K562 (cell line): ENCODE results near the gene NTM. TPM values are rescaled to one million over a fixed set of nuclear protein-coding genes. Genes with fewer than 3 reads are reported as not detected.

ENCODE experiments used
- ATAC-seq: fragments of 200-7000 bp; cut with Tn5 transposase; 3 replicates; pipeline ENCODE4 v1.9.1; 2020; ENCODE audit warnings: moderate library complexity
- BruUV-seq: library from RNA; stranded (reverse); fragments of 400-500 nt; replicated peaks from 2 replicates; lab custom pipeline; 2021; lab: Mats Ljungman, UMichigan
- CTCF ChIA-PET: fragments of 300-600 bp; formaldehyde crosslinking; extraction: SDS; loops from one replicate; lab custom pipeline; 2021; ENCODE audit warnings: low intra/inter-chr PET ratio; lab: Yijun Ruan, JAX
- POLR2A ChIA-PET: fragments of 300-600, 350-650 bp; sonication (Branson Sonifier 250); formaldehyde crosslinking; extraction: SDS; loops from one replicate; lab custom pipeline; 2021; ENCODE audit warnings: antibody characterized with exemption, inconsistent platforms; lab: Yijun Ruan, JAX
- DNase-seq, 4 experiments: peaks; one replicate each; pipeline versions ENCODE4 v3.0.0 to v3.0.0-alpha.2; 2011 to 2018; ENCODE audit warnings: low spot score in 3 of 4, mixed read lengths in 3 of 4; ENCODE audit errors: extremely low read depth in 1 of 4
- FAIRE-seq: peaks from 2 replicates; lab custom pipeline; 2011; peaks lifted over from hg19 to GRCh38; lab: Jason Lieb, UNC
- H2AFZ ChIP-seq: 2 replicates; pipeline ENCODE4 v1.6.0; 2011; ENCODE audit warnings: low read depth, low read length, control low read depth, inconsistent platforms
- H3K27ac ChIP-seq: fragments of 200-600 bp; 3 replicates; pipeline ENCODE4 v1.8.0; 2011; ENCODE audit warnings: low read depth, mild to moderate bottlenecking, control low read depth, inconsistent platforms, low read length, moderate library complexity, mixed read lengths; ENCODE audit errors: extremely low read depth
- H3K27me3 ChIP-seq, 2 experiments: fragments of 300-600 bp in 1 of 2; 2 replicates in 1 of 2; 3 replicates in 1 of 2; pipeline versions ENCODE4 v1.6.0 to v1.8.0; 2011; ENCODE audit warnings: inconsistent platforms in 2 of 2, low read length in 2 of 2, mild to moderate bottlenecking in 1 of 2, mixed read lengths in 1 of 2, moderate library complexity in 1 of 2; ENCODE audit not compliant: control insufficient read depth in 2 of 2, insufficient read depth in 2 of 2
- H3K36me3 ChIP-seq: fragments of 300-600 bp; 3 replicates; pipeline ENCODE4 v1.8.0; 2011; ENCODE audit warnings: mild to moderate bottlenecking, low read length, inconsistent platforms; ENCODE audit not compliant: control insufficient read depth, insufficient read depth
- H3K4me1 ChIP-seq, 2 experiments: fragments of 200-600 bp in 1 of 2; replicated peaks in 1 of 2; 2 replicates in 1 of 2; 3 replicates in 1 of 2; pipeline versions ENCODE4 v1.5.1 to v1.8.0; 2011; ENCODE audit warnings: inconsistent platforms in 2 of 2, low read length in 2 of 2, mild to moderate bottlenecking in 1 of 2, mixed read lengths in 1 of 2, moderate library complexity in 1 of 2; ENCODE audit not compliant: control insufficient read depth in 2 of 2, insufficient read depth in 2 of 2
- H3K4me2 ChIP-seq: 2 replicates; pipeline ENCODE4 v1.6.1; 2011; ENCODE audit warnings: low read length, control low read depth, inconsistent platforms, mixed read lengths; ENCODE audit not compliant: insufficient read depth
- H3K4me3 ChIP-seq: fragments of 200-600 bp; sonication (generic), shearing (Covaris generic); 2 replicates; pipeline ENCODE4 v1.5.1; 2016; ENCODE audit warnings: control low read depth, inconsistent platforms
- H3K79me2 ChIP-seq: fragments of 200-600 bp; 3 replicates; pipeline ENCODE4 v1.8.0; 2011; ENCODE audit warnings: low read length, inconsistent platforms; ENCODE audit not compliant: control insufficient read depth, insufficient read depth
- H3K9ac ChIP-seq, 2 experiments: 2 replicates each; pipeline versions ENCODE4 v1.6.0 to v1.6.1; 2011; ENCODE audit warnings: low read depth in 2 of 2, low read length in 2 of 2, control low read depth in 1 of 2, inconsistent platforms in 1 of 2, mild to moderate bottlenecking in 1 of 2, mixed read lengths in 1 of 2; ENCODE audit not compliant: insufficient read depth in 1 of 2
- H3K9me1 ChIP-seq: one replicate; pipeline ENCODE4 v1.6.0; 2011; ENCODE audit warnings: inconsistent platforms, mild to moderate bottlenecking, low read length, moderate library complexity; ENCODE audit not compliant: control insufficient read depth, insufficient read depth
- H3K9me3 ChIP-seq: replicated peaks from 2 replicates; pipeline ENCODE4 v1.5.1; 2011; ENCODE audit warnings: low read depth, low read length, inconsistent platforms; ENCODE audit not compliant: control insufficient read depth, insufficient read depth
- H4K20me1 ChIP-seq: replicated peaks from 2 replicates; pipeline ENCODE4 v1.6.1; 2011; ENCODE audit warnings: low read length, inconsistent platforms, mixed read lengths; ENCODE audit not compliant: control insufficient read depth, insufficient read depth
- C11orf30 ChIP-seq: fragments of 450-650 bp; IDR thresholded peaks from 2 replicates; pipeline ENCODE4 v1.6.1; 2016; ENCODE audit warnings: low read depth, mild to moderate bottlenecking
- GTF2F1 ChIP-seq: IDR thresholded peaks from 2 replicates; pipeline ENCODE4 v1.6.1; 2011; ENCODE audit warnings: low read depth, low read length, improper control_type of control experiment
- HCFC1 ChIP-seq: IDR thresholded peaks from 2 replicates; pipeline ENCODE4 v1.6.1; 2012; ENCODE audit warnings: low read depth, low read length, improper control_type of control experiment
- NFATC3 ChIP-seq: fragments of 450-650 bp; IDR thresholded peaks from 2 replicates; pipeline ENCODE4 v1.6.1; 2017; ENCODE audit warnings: mild to moderate bottlenecking
- RAD21 ChIP-seq, 2 experiments: fragments of 250-450 bp in 1 of 2; fragments of 450-650 bp in 1 of 2; sonication (Bioruptor Pico) in 1 of 2; formaldehyde crosslinking in 1 of 2; IDR thresholded peaks in 1 of 2; conservative IDR thresholded peaks in 1 of 2; 2 replicates each; pipeline versions ENCODE4 v1.4.0 to v1.8.0; 2020 to 2022; ENCODE audit warnings: mild to moderate bottlenecking in 2 of 2, moderate library complexity in 1 of 2
- SMAD1 ChIP-seq: fragments of 150-350 bp; IDR thresholded peaks from 2 replicates; pipeline ENCODE4 v1.6.1; 2014; ENCODE audit warnings: low read length, low read depth; ENCODE audit not compliant: partially characterized antibody
- SMARCC2 ChIP-seq: fragments of 450-650 bp; IDR thresholded peaks from 2 replicates; pipeline ENCODE4 v1.6.1; 2017; ENCODE audit warnings: antibody characterized with exemption, moderate library complexity, mild to moderate bottlenecking, low read depth
- ZEB2 ChIP-seq: fragments of 450-650 bp; IDR thresholded peaks from 2 replicates; pipeline ENCODE4 v1.6.1; 2016
- WGBS: fragments of 100-300 bp; shearing (Covaris generic); methylation state at CpG from one replicate; pipeline ENCODE4 v1.1.6; 2016; ENCODE audit warnings: low coverage, mixed read lengths; ENCODE audit not compliant: insufficient coverage; ENCODE audit errors: missing lambda C conversion rate; 5-methylcytosine and 5-hydroxymethylcytosine counted together
- in situ Hi-C: fragments of 300-500 bp; cut with MboI; formaldehyde crosslinking; loops from 4 replicates; pipeline ENCODE4 v1.15.0; 2018; ENCODE audit warnings: inconsistent platforms, mixed read lengths
- intact Hi-C: fragments of 100-400 bp; cut with micrococcal nuclease; formaldehyde crosslinking; loops from 2 replicates; pipeline ENCODE4 v1.14.2; 2022
- polyA plus RNA-seq, 8 experiments: library from polyadenylated mRNA; depleted of rRNA in 4 of 8; stranded (reverse) in 5 of 8; unstranded in 3 of 8; fragments of >200 nt; fragmentation: Nextera tagmentation in 2 of 8; fragmentation: Illumina TruSeq in 1 of 8; extraction: Ambion mirVana in 2 of 8; extraction: Trizol in 1 of 8; gene quantifications; 2 replicates each; pipeline versions ENCODE4 v1.2.1 to v1.2.3, GENCODE V29; 2011 to 2014; ENCODE audit warnings: inconsistent platforms in 1 of 8, missing spikeins in 1 of 8
- total RNA-seq, 7 experiments: library from RNA; depleted of rRNA in 6 of 7; stranded (reverse); fragments of >200 nt in 6 of 7; fragmentation: Illumina TruSeq in 2 of 7; extraction: Trizol in 2 of 7; gene quantifications; 2 replicates each; pipeline versions ENCODE4 v1.2.1 to v1.2.3, GENCODE V29; 2011 to 2021; ENCODE audit warnings: low replicate concordance in 1 of 7

The NTM gene
- total and polyA plus RNA-seq, 9 of the 15 experiments (the other 6 are each of a cell fraction or from before 2014, with no cell fraction given): not detected

GRCh38 chr11:132112846-132113245 lies 742.4 kb downstream of the NTM start:
- no TSS peak for BruUV-seq
- TF ChIP-seq NFATC3 (no peak), SMARCC2 (no peak), C11orf30 (no peak), SMAD1 (no peak), GTF2F1 (no peak), HCFC1 (no peak)
- no peak for ATAC-seq
- H3K27me3 ChIP-seq: no peaks in the 10 kb centered on the region
- WGBS: 0% methylated on average over 6 of the region's 6 CpGs
- no peaks in the 10 kb centered on the region for H3K36me3 ChIP-seq
- H3K4me1 ChIP-seq: no peaks in the 10 kb centered on the region
- FAIRE-seq: no peak
- no peak overlapping the region for H3K9ac ChIP-seq
- H2AFZ ChIP-seq: no peak overlapping the region
- no peak overlapping the region for H3K4me3 ChIP-seq
- DNase-seq: no peak
- H3K9me3 ChIP-seq: no peaks in the 10 kb centered on the region
- H3K79me2 ChIP-seq: no peaks in the 10 kb centered on the region
- no peak overlapping the region for H3K27ac ChIP-seq
- POLR2A ChIA-PET: no interaction called here
- no peaks in the 10 kb centered on the region for H4K20me1 ChIP-seq
- intact Hi-C loops (no loop called here), in situ Hi-C loops (no loop called here)
- H3K4me2 ChIP-seq: no peak overlapping the region
- no peaks in the 10 kb centered on the region for H3K9me1 ChIP-seq
- CTCF ChIA-PET: no interaction called here

DNA sequence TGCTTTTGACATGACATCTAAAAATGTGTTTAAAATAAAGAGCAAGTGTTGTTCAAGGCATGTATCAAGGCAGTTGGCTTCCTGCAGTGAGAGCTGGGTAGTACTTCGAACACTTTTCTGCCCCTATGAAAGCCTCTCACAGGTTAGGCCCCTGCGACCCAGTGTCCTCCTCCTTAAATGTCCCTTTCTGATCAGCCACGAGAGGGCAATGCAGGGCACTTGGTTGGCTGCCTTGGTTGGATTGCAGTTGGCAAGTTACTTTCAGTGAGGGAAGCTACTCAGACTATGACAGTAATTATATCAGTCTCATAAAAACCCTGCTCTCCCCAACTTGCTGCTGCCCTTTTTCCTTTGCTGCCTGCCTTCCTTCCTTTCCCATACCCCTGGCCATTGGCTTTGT lies 743.8 kb downstream of the NTM start:
- no TSS peak for BruUV-seq
- Histone ChIP-seq H3K9me3 (no peaks in the 10 kb centered on the region), H3K9me1 (no peaks in the 10 kb centered on the region)
- peak in 1 of 4 experiments; percentile 2 for DNase-seq
- TF ChIP-seq RAD21 (CRISPR knock-in tag; conservative IDR thresholded peaks at IDR 0.05 in 1 of 2, IDR thresholded peaks at IDR 0.05 in 1 of 2) (0 out of 4 replicates have a peak, but pooled peaks of 1 of the 2 experiments have one; percentile 3), ZEB2 (no peak)
- TF ChIP-seq, all 486 proteins: peak for 1
- Histone ChIP-seq H3K79me2 (no peaks in the 10 kb centered on the region), H4K20me1 (no peaks in the 10 kb centered on the region), H2AFZ (no peak overlapping the region), H3K4me3 (no peak overlapping the region), H3K27me3 (no peaks in the 10 kb centered on the region), H3K9ac (no peak overlapping the region), H3K4me1 (no peaks in the 10 kb centered on the region), H3K27ac (no peak overlapping the region), H3K36me3 (no peaks in the 10 kb centered on the region), H3K4me2 (no peak overlapping the region)
- 0% methylated on average over 3 of the region's 3 CpGs for WGBS
- ATAC-seq (no peak), FAIRE-seq (no peak)
- in situ Hi-C loops: no loop called here
- intact Hi-C loops: no loop called here
- ChIA-PET CTCF (no interaction called here), POLR2A (no interaction called here)
